GM18858 (cell line): ENCODE results near the gene FBXO30.
A peak's percentile ranks its signal among the peaks of the same experiment; 100 is the strongest.

ENCODE experiments used
- ATAC-seq: cut with Tn5 transposase; IDR thresholded peaks from one replicate; pipeline ENCODE4 v1.9.1; 2021; ENCODE audit not compliant: unreplicated experiment

The FBXO30 gene

GRCh38 chr6:145818796-145819195 lies 4.2 kb upstream of the FBXO30 start:
- ATAC-seq: no peak

GRCh38 chr6:145816392-145816791 lies 1.8 kb upstream of the FBXO30 start:
- ATAC-seq: no peak

GRCh38 chr6:145815309-145816274 lies 997 bp upstream of the FBXO30 start:
- ATAC-seq: no peak

GRCh38 chr6:145814035-145814500 lies 527 bp downstream of the FBXO30 start:
- ATAC-seq: peak; percentile 13

- peak; percentile 2 for ATAC-seq
Measured at GRCh38 chr6:145813285-145814034, 1.1 kb downstream of the FBXO30 start.

GRCh38 chr6:145811741-145812140 lies 2.9 kb downstream of the FBXO30 start:
- ATAC-seq: no peak

GRCh38 chr6:145809785-145810184 lies 4.8 kb downstream of the FBXO30 start:
- no peak for ATAC-seq

GRCh38 chr6:145809211-145809610 lies 5.4 kb downstream of the FBXO30 start:
- ATAC-seq: peak; percentile 84

GRCh38 chr6:145808239-145808638 lies 6.4 kb downstream of the FBXO30 start:
- no peak for ATAC-seq

GRCh38 chr6:145802141-145802540 lies 12.5 kb downstream of the FBXO30 start:
- ATAC-seq: no peak

- ATAC-seq: no peak
Measured at GRCh38 chr6:145801021-145801420, 13.6 kb downstream of the FBXO30 start.

GRCh38 chr6:145798530-145798929 lies 16.1 kb downstream of the FBXO30 start:
- ATAC-seq: no peak

- ATAC-seq: no peak
Measured at GRCh38 chr6:145789443-145789842, 25.2 kb downstream of the FBXO30 start.

- ATAC-seq: no peak
Measured at GRCh38 chr6:145787688-145788087, 26.9 kb downstream of the FBXO30 start.

- ATAC-seq: peak; percentile 79
Measured at GRCh38 chr6:145784683-145785082, 29.9 kb downstream of the FBXO30 start.

GRCh38 chr6:145783796-145784195 lies 30.8 kb downstream of the FBXO30 start:
- no peak for ATAC-seq

GRCh38 chr6:145772846-145773245 lies 41.7 kb downstream of the FBXO30 start:
- ATAC-seq: no peak

- no peak for ATAC-seq
Measured at GRCh38 chr6:145765449-145765848, 49.1 kb downstream of the FBXO30 start.

- no peak for ATAC-seq
Measured at GRCh38 chr6:145763742-145764141, 50.9 kb downstream of the FBXO30 start.

GRCh38 chr6:145761584-145761983 lies 53.0 kb downstream of the FBXO30 start:
- ATAC-seq: peak; percentile 73

GRCh38 chr6:145758113-145758512 lies 56.5 kb downstream of the FBXO30 start:
- no peak for ATAC-seq

- no peak for ATAC-seq
Measured at GRCh38 chr6:145756170-145756662, 58.4 kb downstream of the FBXO30 start.
